ENCODE results near the gene PRKCE.

PRKCE gene

GRCh38 chr2:45664635-45665261 is 13.3 kb downstream of the PRKCE start:
- H3K4me3 ChIP-seq (ENCODE audit: low read depth, low read length): no peak overlapping the region
- TF ChIP-seq, protein P1, sequence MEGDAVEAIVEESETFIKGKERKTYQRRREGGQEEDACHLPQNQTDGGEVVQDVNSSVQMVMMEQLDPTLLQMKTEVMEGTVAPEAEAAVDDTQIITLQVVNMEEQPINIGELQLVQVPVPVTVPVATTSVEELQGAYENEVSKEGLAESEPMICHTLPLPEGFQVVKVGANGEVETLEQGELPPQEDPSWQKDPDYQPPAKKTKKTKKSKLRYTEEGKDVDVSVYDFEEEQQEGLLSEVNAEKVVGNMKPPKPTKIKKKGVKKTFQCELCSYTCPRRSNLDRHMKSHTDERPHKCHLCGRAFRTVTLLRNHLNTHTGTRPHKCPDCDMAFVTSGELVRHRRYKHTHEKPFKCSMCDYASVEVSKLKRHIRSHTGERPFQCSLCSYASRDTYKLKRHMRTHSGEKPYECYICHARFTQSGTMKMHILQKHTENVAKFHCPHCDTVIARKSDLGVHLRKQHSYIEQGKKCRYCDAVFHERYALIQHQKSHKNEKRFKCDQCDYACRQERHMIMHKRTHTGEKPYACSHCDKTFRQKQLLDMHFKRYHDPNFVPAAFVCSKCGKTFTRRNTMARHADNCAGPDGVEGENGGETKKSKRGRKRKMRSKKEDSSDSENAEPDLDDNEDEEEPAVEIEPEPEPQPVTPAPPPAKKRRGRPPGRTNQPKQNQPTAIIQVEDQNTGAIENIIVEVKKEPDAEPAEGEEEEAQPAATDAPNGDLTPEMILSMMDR (IDR thresholded peaks at IDR 0.05; ENCODE audit: borderline replicate concordance, insufficient read depth, low read depth, low read length): no peak

DNA sequence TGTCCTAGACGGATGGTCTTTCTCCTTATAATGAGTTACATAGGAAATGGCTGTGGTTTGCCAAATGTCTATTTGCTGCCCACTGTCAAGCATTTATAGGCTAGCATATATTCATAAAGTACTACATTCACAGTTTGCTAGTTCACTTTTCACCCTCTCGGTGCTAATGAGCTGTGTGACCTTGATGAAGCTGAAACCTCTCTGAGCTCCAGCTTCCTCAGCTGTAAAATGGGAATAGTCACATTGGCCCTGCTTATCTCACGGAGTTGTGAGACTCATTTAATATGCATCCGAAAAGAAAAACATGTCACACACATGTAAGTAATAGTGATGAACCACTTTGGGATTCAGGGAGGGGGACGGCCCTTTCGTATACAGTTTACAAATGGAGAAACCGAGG is 17.0 kb downstream of the PRKCE start:
- TF ChIP-seq, protein P1 (IDR thresholded peaks at IDR 0.05; ENCODE audit: borderline replicate concordance, insufficient read depth, low read depth, low read length): no peak
- no peak overlapping the region for H3K4me3 ChIP-seq (ENCODE audit: low read depth, low read length)

DNA sequence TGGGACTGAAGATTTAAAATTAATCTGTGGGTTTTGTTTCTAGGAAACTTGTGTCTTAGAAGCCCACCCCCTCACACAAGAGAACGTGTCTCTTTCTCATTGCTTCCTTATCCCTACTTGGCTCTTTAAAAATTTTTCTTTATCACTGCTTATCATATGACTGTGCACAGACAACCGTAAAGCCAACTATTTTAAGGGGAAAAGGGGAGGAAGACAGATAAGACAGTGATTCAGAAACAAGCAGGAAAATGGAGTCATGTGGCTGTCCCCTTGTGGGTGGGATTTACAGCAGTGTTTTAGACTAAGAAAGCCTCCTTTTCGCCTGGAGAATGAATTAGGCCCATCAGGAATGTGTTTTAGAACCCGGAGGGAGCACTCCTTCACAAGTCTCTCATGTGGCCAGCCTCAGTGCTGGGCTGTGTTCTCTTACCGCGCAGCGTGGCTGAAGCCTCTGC is 17.6 kb downstream of the PRKCE start:
- no peak overlapping the region for H3K4me3 ChIP-seq (ENCODE audit: low read depth, low read length)
- TF ChIP-seq, protein P1 (IDR thresholded peaks at IDR 0.05; ENCODE audit: borderline replicate concordance, insufficient read depth, low read depth, low read length): no peak

DNA sequence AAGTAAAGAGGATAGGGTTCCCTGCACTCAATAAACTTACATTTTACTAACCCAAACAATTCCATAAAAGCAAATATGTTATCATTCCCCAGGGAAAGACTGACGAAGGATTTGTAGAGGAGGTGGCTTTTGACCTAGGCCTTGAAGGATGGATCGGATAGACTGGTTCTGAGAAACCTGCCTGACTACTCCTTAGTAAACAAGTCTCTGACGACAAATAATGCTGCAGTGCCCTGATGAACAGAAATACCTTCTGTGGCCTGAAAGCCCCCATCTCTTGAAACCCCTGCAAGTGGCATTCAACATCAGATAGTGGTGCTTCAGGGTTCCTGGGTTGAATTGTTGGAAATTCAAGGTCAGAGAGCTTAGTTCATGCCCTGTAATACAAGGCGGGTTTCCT is 19.2 kb downstream of the PRKCE start:
- TF ChIP-seq, protein P1 (IDR thresholded peaks at IDR 0.05; ENCODE audit: borderline replicate concordance, insufficient read depth, low read depth, low read length): no peak
- H3K4me3 ChIP-seq (ENCODE audit: low read depth, low read length): no peak overlapping the region

DNA sequence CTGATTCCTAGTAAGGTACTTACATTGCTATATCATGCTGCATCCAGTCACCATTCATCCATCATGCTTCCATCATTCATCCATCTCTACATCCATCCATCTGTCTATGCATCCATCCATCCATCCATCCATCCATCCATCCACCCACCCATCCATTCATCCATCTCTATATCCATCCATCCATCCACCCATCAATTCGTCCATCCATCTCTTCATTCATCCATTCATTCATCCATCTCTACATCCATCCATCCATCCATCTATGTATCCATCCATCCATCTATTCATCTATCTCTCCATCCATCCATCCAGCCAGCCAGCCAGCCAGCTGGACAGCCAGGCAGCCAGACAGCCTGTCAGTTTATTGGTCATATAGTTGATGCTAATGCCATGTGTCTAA is 20.7 kb downstream of the PRKCE start:
- no peak overlapping the region for H3K4me3 ChIP-seq (ENCODE audit: low read depth, low read length)
- TF ChIP-seq, protein P1 (IDR thresholded peaks at IDR 0.05; ENCODE audit: borderline replicate concordance, insufficient read depth, low read depth, low read length): no peak

- TF ChIP-seq, protein P1 (IDR thresholded peaks at IDR 0.05; ENCODE audit: borderline replicate concordance, insufficient read depth, low read depth, low read length): no peak
- H3K4me3 ChIP-seq (ENCODE audit: low read depth, low read length): no peak overlapping the region
Measured at GRCh38 chr2:45674035-45674816, 22.8 kb downstream of the PRKCE start.
